Kidney tubule cell (primary cell): ENCODE results near the gene SMAD4.
"Not testable (repeated sequence)": the region's sequence is repeated elsewhere in the genome, so short reads cannot be mapped to it uniquely, and the experiment has no call there.

ENCODE experiments used
- DNase-seq: peaks from one replicate; pipeline ENCODE4 v3.0.0-alpha.2; 2018; ENCODE audit warnings: low spot score

The SMAD4 gene

GRCh38 chr18:51111633-51112355 is 81.8 kb downstream of the SMAD4 start:
- DNase-seq = not testable (repeated sequence)

DNA sequence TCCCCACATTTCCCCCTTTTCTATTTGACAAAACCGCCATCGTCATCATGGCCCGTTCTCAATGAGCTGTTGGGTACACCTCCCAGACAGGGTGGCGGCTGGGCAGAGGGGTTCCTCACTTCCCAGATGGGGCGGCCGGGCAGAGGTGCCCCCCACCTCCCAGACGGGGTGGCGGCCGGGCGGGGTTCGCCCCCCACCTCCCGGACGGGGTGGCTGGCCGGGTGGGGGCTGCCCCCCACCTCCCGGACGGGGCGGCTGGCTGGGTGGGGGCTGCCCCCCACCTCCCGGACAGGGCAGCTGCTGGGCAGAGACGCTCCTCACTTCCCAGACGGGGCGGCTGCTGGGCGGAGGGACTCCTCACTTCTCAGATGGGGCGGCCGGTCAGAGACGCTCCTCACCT is 87.0 kb downstream of the SMAD4 start:
- not testable (repeated sequence) for DNase-seq

- not testable (repeated sequence) for DNase-seq
Measured at GRCh38 chr18:51119561-51119960, 89.5 kb downstream of the SMAD4 start.

DNA sequence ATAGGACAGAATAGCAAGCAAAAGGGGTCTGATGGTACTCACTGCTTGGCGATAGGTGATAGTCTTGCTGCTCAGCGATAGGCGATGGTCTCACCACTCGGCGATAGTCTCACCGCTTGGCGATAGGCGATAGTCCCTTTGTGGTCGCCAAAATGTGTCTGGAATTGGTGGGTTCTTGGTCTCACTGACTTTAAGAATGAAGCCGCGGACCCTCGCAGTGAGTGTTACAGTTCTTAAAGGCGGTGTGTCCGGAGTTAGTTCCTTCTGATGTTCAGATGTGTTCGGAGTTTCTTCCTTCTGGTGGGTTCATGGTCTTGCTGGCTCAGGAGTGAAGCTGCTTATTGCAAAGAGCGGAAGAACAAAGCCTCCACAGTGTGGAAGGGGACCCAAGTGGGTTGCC is 90.0 kb downstream of the SMAD4 start:
- DNase-seq = not testable (repeated sequence)

DNA sequence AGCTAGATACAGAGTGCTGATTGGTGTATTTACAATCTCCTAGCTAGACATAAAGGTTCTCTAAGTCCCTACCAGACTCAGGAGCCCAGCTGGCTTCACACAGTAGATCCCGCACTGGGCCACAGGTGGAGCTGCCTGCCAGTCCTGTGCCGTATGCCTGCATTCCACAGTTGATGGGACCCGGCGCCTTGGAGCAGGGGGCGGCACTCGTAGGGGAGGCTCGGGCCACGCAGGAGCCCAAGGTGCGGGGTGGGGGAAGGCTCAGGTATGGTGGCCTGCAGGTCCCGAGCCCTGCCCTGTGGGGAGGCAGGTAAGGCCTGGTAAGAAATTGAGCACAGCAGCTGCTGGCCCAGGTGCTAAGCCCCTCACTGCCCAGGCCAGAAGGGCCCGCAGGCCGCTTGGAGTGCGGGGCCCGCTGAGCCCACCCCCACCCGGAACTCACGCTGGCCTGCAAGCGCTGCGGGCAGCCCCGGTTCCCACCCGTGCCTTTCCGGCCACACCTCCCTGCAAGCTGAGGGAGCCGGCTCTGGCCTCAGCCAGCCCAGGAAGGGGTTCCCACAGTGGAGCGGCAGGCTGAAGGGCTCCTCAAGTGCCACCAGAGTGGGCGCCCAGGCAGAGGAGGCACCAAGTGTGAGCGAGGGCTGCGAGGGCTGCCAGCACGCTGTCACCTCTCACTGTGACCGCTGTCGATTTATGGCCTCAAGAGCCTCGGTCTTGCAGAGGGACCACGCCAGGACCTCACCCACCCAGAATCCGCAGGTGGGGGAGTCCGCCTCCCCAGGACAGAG is 91.0 kb downstream of the SMAD4 start:
- no peak for DNase-seq

GRCh38 chr18:51121597-51121857 is 91.5 kb downstream of the SMAD4 start:
- no peak for DNase-seq

DNA sequence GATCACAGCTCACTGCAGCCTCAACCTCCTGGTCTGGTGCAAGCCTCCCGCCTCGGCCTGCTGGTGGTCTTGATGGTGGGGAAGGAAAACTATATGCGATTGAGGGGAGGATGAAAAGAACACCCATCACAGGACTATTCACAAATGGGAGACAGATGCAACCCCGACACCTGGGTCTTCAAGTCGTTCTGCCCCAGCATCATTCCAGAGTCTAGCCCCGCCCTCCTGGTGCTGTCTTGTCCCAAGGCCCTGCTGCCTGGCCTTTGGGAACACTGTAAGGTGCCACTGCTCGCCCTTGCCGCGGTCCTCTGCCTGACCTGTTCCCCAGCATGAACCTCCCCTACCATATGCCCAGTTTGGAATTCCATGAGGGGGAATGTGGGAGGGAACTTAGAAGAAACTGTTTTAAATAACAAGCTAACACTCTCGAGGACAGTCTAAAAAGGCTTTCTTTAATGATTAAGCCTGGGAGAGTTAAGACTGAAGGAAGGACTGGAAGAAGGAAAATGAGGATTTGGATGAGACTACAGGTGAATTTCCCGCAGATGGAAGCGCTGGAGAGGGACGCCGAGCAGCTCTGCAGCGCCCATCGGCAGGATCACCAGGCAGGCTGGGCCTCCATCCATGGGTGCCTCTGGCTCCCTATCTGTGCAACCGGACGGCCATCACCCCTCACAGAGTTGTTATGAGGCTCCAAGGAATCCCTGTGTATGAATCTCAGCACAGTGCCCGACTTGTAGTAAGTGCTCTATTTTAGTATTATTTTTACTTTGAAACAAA is 92.4 kb downstream of the SMAD4 start:
- DNase-seq = no peak

- no peak for DNase-seq
Measured at GRCh38 chr18:51123046-51123395, 93.0 kb downstream of the SMAD4 start.

- DNase-seq = no peak
Measured at GRCh38 chr18:51123481-51123880, 93.5 kb downstream of the SMAD4 start.

DNA sequence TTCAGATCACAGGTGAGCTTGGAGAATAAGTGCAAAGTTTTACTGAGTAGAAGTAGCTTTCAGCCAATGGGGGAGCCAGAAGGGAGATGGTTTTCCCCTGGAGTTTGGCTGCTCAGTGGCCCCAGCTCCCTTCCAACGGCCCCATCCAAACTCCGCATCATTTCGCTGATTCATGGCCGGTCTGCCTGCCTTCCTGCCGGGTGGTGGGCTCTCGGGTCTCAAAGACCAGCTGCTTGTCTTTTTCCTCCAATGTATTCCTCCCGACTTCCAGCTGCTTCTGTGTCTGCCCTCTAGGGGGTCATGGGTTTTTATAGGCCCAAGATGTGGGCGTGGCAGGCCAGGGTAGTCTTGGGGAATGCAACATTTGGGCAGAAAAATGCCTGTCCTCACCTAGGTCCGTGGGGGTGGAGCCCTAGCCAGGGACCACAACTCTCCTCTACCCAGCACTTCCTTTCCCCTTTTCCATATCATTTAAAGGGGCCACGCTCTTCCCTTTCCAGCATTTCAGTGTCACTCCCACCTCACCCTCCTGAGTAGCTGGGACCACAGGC is 94.0 kb downstream of the SMAD4 start:
- no peak for DNase-seq

- DNase-seq = no peak
Measured at GRCh38 chr18:51125976-51126375, 96.0 kb downstream of the SMAD4 start.

DNA sequence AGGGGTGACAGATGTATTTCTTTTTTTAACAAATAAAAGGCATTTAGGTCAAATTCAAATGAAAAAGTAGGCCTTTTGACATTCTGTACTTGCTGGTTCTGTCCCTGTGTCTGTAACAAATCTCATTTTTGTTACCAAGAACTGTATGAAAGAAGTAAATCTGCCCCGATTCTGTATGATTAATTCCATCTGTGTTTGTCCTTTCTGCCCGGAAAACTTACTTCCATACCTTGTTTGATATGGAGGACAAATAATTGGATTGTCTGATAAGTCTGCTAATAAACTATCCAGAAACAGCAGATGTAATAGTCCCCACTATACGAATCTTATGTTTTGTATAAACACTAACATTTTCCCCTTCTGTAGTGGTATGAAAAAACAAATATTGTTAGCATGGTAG is 97.7 kb downstream of the SMAD4 start:
- DNase-seq = no peak

- no peak for DNase-seq
Measured at GRCh38 chr18:51128533-51128932, 98.5 kb downstream of the SMAD4 start.

DNA sequence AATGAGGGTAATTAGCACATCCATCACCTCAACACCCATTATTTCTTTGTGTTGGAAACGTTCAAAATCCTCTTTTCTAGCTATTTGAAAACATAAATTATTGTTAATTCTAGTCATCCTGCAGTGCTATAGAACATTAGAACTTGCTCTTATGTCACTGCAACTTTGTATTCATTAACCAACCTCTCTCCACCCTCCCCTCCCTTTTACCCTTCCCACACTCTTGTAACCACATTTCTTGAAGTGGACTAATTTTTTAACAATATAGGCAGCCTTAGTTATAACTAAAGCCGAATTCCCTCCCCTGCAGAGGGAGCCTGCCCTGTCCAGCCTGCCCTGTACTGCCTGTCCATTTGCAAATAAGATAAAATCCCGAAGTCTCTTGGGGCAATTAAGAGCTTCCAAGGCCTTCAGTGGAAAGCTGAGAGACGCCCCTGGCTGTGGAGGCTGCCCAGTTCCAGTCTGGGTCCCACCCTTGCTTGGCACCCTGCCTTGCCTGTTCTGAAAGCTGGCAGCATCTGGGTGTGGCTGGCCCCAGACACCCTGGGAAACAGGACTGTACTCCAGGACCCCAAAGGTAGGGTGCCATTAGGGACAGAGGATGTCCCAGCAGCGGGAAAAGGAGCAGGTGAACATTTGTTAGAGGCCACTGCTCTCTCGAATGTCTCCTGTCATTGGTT is 102.4 kb downstream of the SMAD4 start:
- no peak for DNase-seq

GRCh38 chr18:51133580-51134160 is 103.7 kb downstream of the SMAD4 start:
- no peak for DNase-seq
